IPS-NIHi7 (cell line): ENCODE data around the gene EPC1.
"Not testable (repeated sequence)": the region's sequence is repeated elsewhere in the genome, so short reads cannot be mapped to it uniquely, and the experiment has no call there.

ENCODE experiments used
- DNase-seq: peaks from one replicate; pipeline ENCODE4 v3.0.0; 2012; ENCODE audit warnings: mixed read lengths; ENCODE audit errors: extremely low spot score

EPC1 gene

GRCh38 chr10:32234471-32234870 is 112.5 kb downstream of the EPC1 start:
- no peak for DNase-seq

GRCh38 chr10:32233375-32233774 is 113.6 kb downstream of the EPC1 start:
- DNase-seq, result not testable (repeated sequence)

GRCh38 chr10:32232378-32232777 is 114.6 kb downstream of the EPC1 start:
- DNase-seq, result no peak

- DNase-seq, result not testable (repeated sequence)
Measured at GRCh38 chr10:32229788-32230187, 117.2 kb downstream of the EPC1 start.

- no peak for DNase-seq
Measured at GRCh38 chr10:32229170-32229569, 117.8 kb downstream of the EPC1 start.

GRCh38 chr10:32227802-32228201 is 119.2 kb downstream of the EPC1 start:
- DNase-seq, result no peak

- no peak for DNase-seq
Measured at GRCh38 chr10:32226624-32227023, 120.3 kb downstream of the EPC1 start.

GRCh38 chr10:32225976-32226375 is 121.0 kb downstream of the EPC1 start:
- no peak for DNase-seq

GRCh38 chr10:32222376-32222775 is 124.6 kb downstream of the EPC1 start:
- not testable (repeated sequence) for DNase-seq

GRCh38 chr10:32219156-32219555 is 127.8 kb downstream of the EPC1 start:
- DNase-seq, result not testable (repeated sequence)

- DNase-seq, result not testable (repeated sequence)
Measured at GRCh38 chr10:32218206-32219044, 128.5 kb downstream of the EPC1 start.
